Pancreas (tissue), 10 donors: Measurements from ENCODE around the gene CAMK1D. TPM values are rescaled to one million over a fixed set of nuclear protein-coding genes. Genes with fewer than 3 reads are reported as not detected.

Source experiments
- ATAC-seq, 4 donors: fragments of 200-7000 bp; cut with Tn5 transposase; one replicate each; pipeline versions ENCODE4 v1.8.0 to v1.9.1; 2020; ENCODE audit warnings: mild to moderate bottlenecking in 4 of 4, moderate library complexity in 4 of 4
- DNase-seq, 6 donors: peaks; one replicate each; pipeline ENCODE4 v3.0.0-alpha.2; 2020
- FAIRE-seq: peaks from 2 replicates; lab custom pipeline; 2012; peaks lifted over from hg19 to GRCh38; lab: Jason Lieb, UNC
- H3K27ac ChIP-seq, 4 donors: fragments of 200-600 bp; sonication (generic); 1 replicate in 3 of 4; 2 replicates in 1 of 4; pipeline versions ENCODE4 v1.5.0 to v1.8.0; 2020
- H3K27me3 ChIP-seq, 4 donors: fragments of 200-600 bp; one replicate each; pipeline ENCODE4 v1.8.0; 2021
- H3K36me3 ChIP-seq, 3 donors: fragments of 200-600 bp; sonication (generic) in 1 of 3; one replicate each; pipeline versions ENCODE4 v1.5.0 to v1.8.0; 2020 to 2021
- H3K4me1 ChIP-seq, 3 donors: fragments of 200-600 bp; one replicate each; pipeline ENCODE4 v1.8.0; 2021
- H3K4me3 ChIP-seq, 4 donors: fragments of 200-600 bp; sonication (generic) in 2 of 4; one replicate each; pipeline versions ENCODE4 v1.5.0 to v1.8.0; 2020 to 2021
- H3K9me3 ChIP-seq, 4 donors: fragments of 200-600 bp; one replicate each; pipeline ENCODE4 v1.8.0; 2021
- WGBS, 2 donors: extraction: QIAGEN DNeasy Blood & Tissue Kit; methylation state at CpG; one replicate each; pipeline ENCODE4 v1.1.7; 2013; 5-methylcytosine and 5-hydroxymethylcytosine counted together
- intact Hi-C, 3 donors: fragments of 100-400 bp; cut with DNase I; formaldehyde crosslinking; loops; one replicate each; pipeline versions ENCODE4 v1.11.1 to v1.14.2; 2022
- polyA plus RNA-seq, 2 donors: library from polyadenylated mRNA; stranded (reverse); fragments of 200-250 nt; gene quantifications; one replicate each; pipeline ENCODE4 v1.2.3, GENCODE V29; 2013
- total RNA-seq, 6 donors: library from RNA; stranded (reverse); fragmentation: NEBNext Ultra II Directional in 4 of 6; extraction: Animal tissue kit (Norgen Biotek cat#: 25700) in 4 of 6; gene quantifications; one replicate each; pipeline versions ENCODE4 v1.2.1 to v1.2.4, GENCODE V29; 2021 to 2023
- TF ChIP-seq, protein P1 (sequence below), 4 donors: fragments of 200-600 bp; sonication (generic) in 3 of 4; IDR thresholded peaks; one replicate each; pipeline versions ENCODE4 v1.5.0 to v1.8.0; 2021; ENCODE audit warnings: antibody characterized with exemption in 4 of 4
- donor health status: healthy with polysubstance abuse.
- donor health status: DM: no; HTN: no; CAD: no; lungs with moderate emphysema.
- donor health status: DM: no; HTN: no; CAD: no.
- donor health status: control.
- donor health status: control.
- donor health status: Bipolar disorder and iron deficiency.
- donor health status: DM: yes; HTN: yes; CAD: no.
- donor health status: DM: no; HTN: no; CAD: no.
- donor health status: DM: no; HTN: no; CAD: no.
- donor health status: DM: yes; HTN: yes; CAD: no.

CAMK1D gene
- total and polyA plus RNA-seq, 8 donors, result 2.9 to 30.1 (median 22.7) TPM

DNA sequence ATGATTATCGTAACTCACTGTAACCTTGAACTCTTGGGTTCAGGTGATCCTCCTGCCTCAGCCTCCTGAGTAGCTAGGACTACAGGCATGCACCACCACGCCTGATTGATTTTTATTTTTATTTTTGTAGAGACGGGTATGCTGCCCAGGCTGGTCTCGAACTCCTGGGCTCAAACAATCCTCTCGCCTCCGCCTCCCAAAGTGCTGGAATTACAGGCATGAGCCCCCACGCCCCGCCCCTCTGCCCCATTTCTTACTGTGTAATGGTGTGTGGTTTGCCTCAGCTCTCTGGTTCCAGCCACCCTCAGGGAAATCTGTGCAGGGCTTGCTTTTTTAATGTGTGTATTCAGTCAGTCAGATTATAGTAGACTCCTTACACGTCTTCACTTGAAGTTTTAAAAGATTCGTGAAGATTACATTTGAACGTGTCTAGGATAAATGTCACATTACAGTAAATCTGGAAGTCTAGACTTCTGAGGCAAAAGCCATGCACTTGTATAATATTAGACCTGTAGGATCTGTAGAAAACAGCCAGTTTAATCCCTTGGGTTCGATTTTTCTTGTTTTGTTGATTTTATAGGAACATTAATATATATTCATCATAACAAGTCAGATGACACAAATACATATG, 276.2 kb downstream of the CAMK1D start:
- no peak for FAIRE-seq
- intact Hi-C loops, result no loop called here

DNA sequence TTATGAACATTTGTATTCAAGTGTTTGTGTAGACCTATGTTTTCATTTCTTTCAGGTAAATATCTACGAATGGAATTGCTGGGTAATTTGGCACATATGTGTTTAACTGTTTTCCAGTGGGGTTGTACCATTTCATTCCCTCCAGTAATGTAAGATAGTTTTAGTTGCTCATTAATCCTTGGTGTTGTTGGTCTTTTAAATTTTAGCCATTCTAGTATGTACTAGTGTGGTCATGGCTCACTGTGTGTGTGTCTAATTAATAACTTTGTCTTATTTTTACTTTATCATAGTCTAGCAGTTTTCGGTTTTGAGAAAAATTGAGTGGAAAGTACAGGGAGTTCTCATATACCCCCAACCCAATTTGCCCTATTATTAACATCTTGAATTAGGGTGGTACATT, 278.8 kb downstream of the CAMK1D start:
- TF ChIP-seq, protein P1, sequence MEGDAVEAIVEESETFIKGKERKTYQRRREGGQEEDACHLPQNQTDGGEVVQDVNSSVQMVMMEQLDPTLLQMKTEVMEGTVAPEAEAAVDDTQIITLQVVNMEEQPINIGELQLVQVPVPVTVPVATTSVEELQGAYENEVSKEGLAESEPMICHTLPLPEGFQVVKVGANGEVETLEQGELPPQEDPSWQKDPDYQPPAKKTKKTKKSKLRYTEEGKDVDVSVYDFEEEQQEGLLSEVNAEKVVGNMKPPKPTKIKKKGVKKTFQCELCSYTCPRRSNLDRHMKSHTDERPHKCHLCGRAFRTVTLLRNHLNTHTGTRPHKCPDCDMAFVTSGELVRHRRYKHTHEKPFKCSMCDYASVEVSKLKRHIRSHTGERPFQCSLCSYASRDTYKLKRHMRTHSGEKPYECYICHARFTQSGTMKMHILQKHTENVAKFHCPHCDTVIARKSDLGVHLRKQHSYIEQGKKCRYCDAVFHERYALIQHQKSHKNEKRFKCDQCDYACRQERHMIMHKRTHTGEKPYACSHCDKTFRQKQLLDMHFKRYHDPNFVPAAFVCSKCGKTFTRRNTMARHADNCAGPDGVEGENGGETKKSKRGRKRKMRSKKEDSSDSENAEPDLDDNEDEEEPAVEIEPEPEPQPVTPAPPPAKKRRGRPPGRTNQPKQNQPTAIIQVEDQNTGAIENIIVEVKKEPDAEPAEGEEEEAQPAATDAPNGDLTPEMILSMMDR (IDR thresholded peaks at IDR 0.05), result no peak
- no peak overlapping the region for H3K27ac ChIP-seq
- no peaks in the 10 kb centered on the region for H3K27me3 ChIP-seq
- no peak for DNase-seq
- no peak for ATAC-seq
- H3K4me3 ChIP-seq, result no peak overlapping the region
- intact Hi-C loops, result no loop called here
- H3K36me3 ChIP-seq, result no peaks in the 10 kb centered on the region
- H3K4me1 ChIP-seq, result peaks cover 18 to 25% (median 19%) of the 10 kb centered on the region in 3 donors
- H3K9me3 ChIP-seq, result no peaks in the 10 kb centered on the region
- no peak for FAIRE-seq
- WGBS, 2 donors, result 54% methylated on average over 2 of the region's 2 CpGs

More for the DNA sequence above, 276.2 kb downstream of the CAMK1D start:
- ATAC-seq (no peak), DNase-seq (no peak)
- H3K4me3 ChIP-seq, result no peak overlapping the region
- peaks cover 10 to 19% (median 14%) of the 10 kb centered on the region in 3 donors for H3K4me1 ChIP-seq
- H3K27me3 ChIP-seq, result no peaks in the 10 kb centered on the region
- H3K36me3 ChIP-seq, result no peaks in the 10 kb centered on the region
- TF ChIP-seq, protein P1 (IDR thresholded peaks at IDR 0.05), result no peak
- H3K27ac ChIP-seq, result no peak overlapping the region
- WGBS, 2 donors, result 87 to 93% methylated on average over 12 of the region's 12 CpGs
- H3K9me3 ChIP-seq, result no peaks in the 10 kb centered on the region

DNA sequence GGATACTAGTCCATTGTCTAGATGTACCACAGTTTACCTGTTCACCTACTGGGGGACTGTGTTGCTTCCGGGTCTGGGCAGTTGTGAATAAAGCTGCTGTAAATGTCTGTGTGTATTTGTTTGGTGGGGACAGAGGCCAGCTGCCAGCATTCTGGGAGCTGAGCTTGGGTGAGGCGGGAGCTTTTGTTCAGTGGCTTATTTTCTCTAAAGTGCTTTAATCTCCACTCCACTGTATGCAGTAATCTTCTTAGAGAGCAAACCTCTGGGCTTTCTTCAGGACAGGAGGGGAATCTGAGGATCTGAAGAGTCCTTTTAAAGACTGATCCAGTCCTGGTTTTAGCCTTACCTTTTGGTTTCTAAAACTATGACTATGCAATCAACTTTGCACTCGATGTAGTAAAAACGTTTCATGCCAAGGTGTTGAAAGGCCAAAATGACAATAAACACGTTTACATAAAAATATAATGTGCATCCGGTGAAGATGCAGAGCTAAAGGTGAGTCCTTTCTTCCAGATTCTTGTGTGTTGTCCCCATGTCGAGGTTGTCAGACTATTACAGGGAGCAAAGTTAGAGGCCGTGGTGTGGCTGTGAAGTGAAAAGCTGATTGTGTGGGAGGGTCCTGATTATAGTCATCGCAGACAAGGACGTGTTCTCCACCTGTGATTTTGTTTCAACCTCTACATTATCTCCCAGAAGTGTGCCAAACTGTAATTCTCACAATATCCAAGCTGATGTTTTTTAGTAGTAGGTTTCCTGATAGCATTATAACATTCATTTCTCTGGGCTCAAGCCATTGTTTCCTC, 279.8 kb downstream of the CAMK1D start:
- peaks cover 18 to 25% (median 19%) of the 10 kb centered on the region in 3 donors for H3K4me1 ChIP-seq
- peak overlapping the region in 2 of 4 donors; percentile 2 to 20 for H3K27ac ChIP-seq
- H3K36me3 ChIP-seq, result no peaks in the 10 kb centered on the region
- intact Hi-C loops, result no loop called here
- DNase-seq (peak in 1 of 6 donors; percentile 38), ATAC-seq (peak; percentile 27 to 78 (median 51)), FAIRE-seq (no peak)
- no peak overlapping the region for H3K4me3 ChIP-seq
- no peaks in the 10 kb centered on the region for H3K9me3 ChIP-seq
- WGBS, 2 donors, result 18 to 22% methylated on average over 10 of the region's 10 CpGs
- TF ChIP-seq, protein P1 (IDR thresholded peaks at IDR 0.05), result no peak
- H3K27me3 ChIP-seq, result no peaks in the 10 kb centered on the region

DNA sequence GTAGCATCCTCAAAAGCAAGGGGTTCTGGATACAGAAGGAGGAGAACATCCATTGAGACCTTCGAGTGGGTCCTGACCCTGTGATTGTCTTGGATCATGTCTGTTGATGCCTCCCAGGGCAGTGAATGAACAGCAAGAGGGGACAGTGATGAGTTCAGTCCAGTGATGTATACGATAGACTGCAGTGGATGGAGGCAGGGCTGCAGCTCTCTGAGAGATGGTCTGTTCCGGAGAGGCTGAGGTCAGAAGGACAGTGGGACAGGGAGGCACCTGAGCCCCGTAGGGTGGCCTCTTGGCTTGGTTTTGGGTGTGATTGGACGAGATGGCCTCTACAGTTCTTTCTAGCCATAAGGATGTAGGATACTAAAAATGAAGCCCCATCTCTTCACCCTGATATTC, 280.4 kb downstream of the CAMK1D start:
- Histone ChIP-seq H3K27ac (no peak overlapping the region), H3K27me3 (no peaks in the 10 kb centered on the region), H3K4me1 (peaks cover 18 to 25% (median 19%) of the 10 kb centered on the region in 3 donors), H3K36me3 (no peaks in the 10 kb centered on the region), H3K9me3 (no peaks in the 10 kb centered on the region), H3K4me3 (no peak overlapping the region)
- FAIRE-seq, result no peak
- no peak for ATAC-seq
- intact Hi-C loops, result no loop called here
- TF ChIP-seq, protein P1 (IDR thresholded peaks at IDR 0.05), result no peak
- no peak for DNase-seq
- WGBS, 2 donors, result 71 to 85% methylated on average over 5 of the region's 5 CpGs
